ENCODE measurements around the gene CORO2A. TPM values are rescaled to one million over a fixed set of nuclear protein-coding genes. Genes with fewer than 3 reads are reported as not detected.

The CORO2A gene
- total and polyA plus RNA-seq, 2 of the 13 experiments (the other 11 are each of a cell fraction or from before 2014, with no cell fraction given), result 14.4 to 15.3 TPM

GRCh38 chr9:98215821-98216220, 23.4 kb upstream of the CORO2A start:
- H3K27me3 ChIP-seq (ENCODE audit: control insufficient read depth in 1 of 2, insufficient read depth in 2 of 2, low read length in 2 of 2), result no peaks in the 10 kb centered on the region
- H3K27ac ChIP-seq (ENCODE audit: extremely low read length, insufficient read depth, low read length), result no peak overlapping the region
- no peak overlapping the region for H2AFZ ChIP-seq (ENCODE audit: low read length)
- ATAC-seq, result peak; percentile 86
- no peaks in the 10 kb centered on the region; a peak in 1 of 5 replicates for H3K36me3 ChIP-seq (replicated peaks in 1 of 2; ENCODE audit: control insufficient read depth in 1 of 2, insufficient read depth in 2 of 2, low read length in 2 of 2)
- no peak for DNase-seq (ENCODE audit: low spot score)
- in situ Hi-C loops (cut with HindIII; ENCODE audit: extremely low pct_ligation_motif_present, low pct_unique_long_range_greater_than_20kb) (no loop called here), intact Hi-C loops (cut with micrococcal nuclease; ENCODE audit: unreplicated experiment) (no loop called here)
- H3K9ac ChIP-seq (ENCODE audit: insufficient read depth, low read depth, low read length), result no peak overlapping the region
- ChIA-PET POLR2A (no interaction called here), CTCF (ENCODE audit: low intra/inter-chr PET ratio, low total read pairs) (interaction anchor here (1.5 kb wide), 1 partner anchor 23 kb away, joined by 4 read pairs; the partner anchor contains the start of gene CORO2A)
- no TSS peak for BruUV-seq (replicated peaks)
- H3K9me3 ChIP-seq (ENCODE audit: low read length), result no peaks in the 10 kb centered on the region
- no peak overlapping the region for H3K4me3 ChIP-seq (replicated peaks in 1 of 3; ENCODE audit: insufficient read depth in 1 of 3, low read depth in 2 of 3, low read length in 3 of 3)
- 94% methylated on average over 4 of the region's 9 CpGs for WGBS (ENCODE audit: low lambda C conversion rate)
- no peaks in the 10 kb centered on the region for H3K79me2 ChIP-seq (ENCODE audit: insufficient read depth, low read length)
- no peak overlapping the region for H3K4me2 ChIP-seq (ENCODE audit: low read depth, low read length)
- peak; percentile 47 for FAIRE-seq
- no peaks in the 10 kb centered on the region for H4K20me1 ChIP-seq (ENCODE audit: insufficient read depth, low read length)
- H3K4me1 ChIP-seq (ENCODE audit: insufficient read depth, low read length), result peaks cover 19% of the 10 kb centered on the region
- TF ChIP-seq STAG1 (CRISPR knock-in tag; IDR thresholded peaks at IDR 0.05), result peak; percentile 77
- no peak for TF ChIP-seq XBP1 (CRISPR knock-in tag; IDR thresholded peaks at IDR 0.05)
- peak; percentile 23; the same call in 1 of the 2 replicates for TF ChIP-seq SALL1 (CRISPR knock-in tag; IDR thresholded peaks at IDR 0.05)
- 0 out of 2 replicates have a peak, but pooled peaks have one; percentile 31 for TF ChIP-seq ZBTB33 (CRISPR knock-in tag; IDR thresholded peaks at IDR 0.05)
- TF ChIP-seq PHF5A (CRISPR knock-in tag; IDR thresholded peaks at IDR 0.05; ENCODE audit: low read depth, unreplicated experiment), result no peak
- no peak for TF ChIP-seq ZNF770 (CRISPR knock-in tag; IDR thresholded peaks at IDR 0.05)
- no peak for TF ChIP-seq ARID3A (IDR thresholded peaks at IDR 0.05; ENCODE audit: low read depth, low read length)
- no peak for TF ChIP-seq RFX5 (IDR thresholded peaks at IDR 0.05; ENCODE audit: low read depth, low read length)
- peak; percentile 65 for TF ChIP-seq CTCF (CRISPR knock-in tag; IDR thresholded peaks at IDR 0.05)
- TF ChIP-seq XRCC5 (optimal IDR thresholded peaks at IDR 0.05; ENCODE audit: low read length), result peak; percentile 19
- TF ChIP-seq GABPB1 (CRISPR knock-in tag; IDR thresholded peaks at IDR 0.05), result no peak
- no peak for TF ChIP-seq CHD2 (IDR thresholded peaks at IDR 0.05; ENCODE audit: low read depth, low read length)
- TF ChIP-seq NFRKB (IDR thresholded peaks at IDR 0.05), result no peak
- TF ChIP-seq ZNF687 (CRISPR knock-in tag; IDR thresholded peaks at IDR 0.05), result peak; percentile 31; the same call in 1 of the 2 replicates

Data from HepG2 (cell line).